GM23248 (cell line): Measurements from ENCODE around the gene THAP7. TPM values are rescaled to one million over a fixed set of nuclear protein-coding genes. Genes with fewer than 3 reads are reported as not detected.

Experiments used
- DNase-seq: peaks from one replicate; pipeline ENCODE4 v3.0.0-alpha.2; 2015
- H2AFZ ChIP-seq: fragments of 200-600 bp; sonication (generic); 2 replicates; pipeline ENCODE4 v1.6.1; 2016; ENCODE audit warnings: antibody characterized with exemption
- H3F3A ChIP-seq: fragments of 200-600 bp; sonication (generic); 2 replicates; pipeline ENCODE4 v1.6.1; 2016; ENCODE audit warnings: mild to moderate bottlenecking, antibody characterized with exemption, mixed run types; ENCODE audit not compliant: insufficient read depth
- H3K27ac ChIP-seq: fragments of 200-600 bp; sonication (generic); 2 replicates; pipeline ENCODE4 v1.5.1; 2016; ENCODE audit warnings: mild to moderate bottlenecking
- H3K27me3 ChIP-seq: fragments of 200-600 bp; sonication (generic); replicated peaks from 2 replicates; pipeline ENCODE4 v1.6.1; 2016; ENCODE audit warnings: mild to moderate bottlenecking; ENCODE audit not compliant: insufficient read depth
- H3K36me3 ChIP-seq: fragments of 200-600 bp; sonication (generic); 2 replicates; pipeline ENCODE4 v1.6.1; 2016; ENCODE audit warnings: low read depth, mild to moderate bottlenecking
- H3K4me1 ChIP-seq: fragments of 200-600 bp; sonication (generic); 2 replicates; pipeline ENCODE4 v1.6.1; 2016; ENCODE audit warnings: mild to moderate bottlenecking; ENCODE audit not compliant: insufficient read depth
- H3K4me2 ChIP-seq: fragments of 200-600 bp; sonication (generic); one replicate; pipeline ENCODE4 v1.6.1; 2016; ENCODE audit warnings: mild to moderate bottlenecking; ENCODE audit not compliant: unreplicated experiment
- H3K4me3 ChIP-seq: fragments of 200-600 bp; sonication (generic); 2 replicates; pipeline ENCODE4 v1.5.1; 2016; ENCODE audit warnings: mild to moderate bottlenecking
- H3K79me2 ChIP-seq: fragments of 200-600 bp; sonication (generic); 2 replicates; pipeline ENCODE4 v1.6.1; 2016; ENCODE audit warnings: mild to moderate bottlenecking; ENCODE audit not compliant: insufficient read depth
- H3K9ac ChIP-seq: fragments of 200-600 bp; sonication (generic); 2 replicates; pipeline ENCODE4 v1.6.1; 2016; ENCODE audit warnings: mild to moderate bottlenecking
- H3K9me2 ChIP-seq: fragments of 200-600 bp; sonication (generic); 2 replicates; pipeline ENCODE4 v1.6.1; 2016; ENCODE audit warnings: mixed run types, mild to moderate bottlenecking, moderate library complexity; ENCODE audit not compliant: insufficient read depth
- H3K9me3 ChIP-seq: fragments of 200-600 bp; sonication (generic); one replicate; pipeline ENCODE4 v1.6.1; 2017; ENCODE audit warnings: low read depth
- H4K20me1 ChIP-seq: fragments of 200-600 bp; sonication (generic); 2 replicates; pipeline ENCODE4 v1.6.0; 2016; ENCODE audit not compliant: insufficient read depth
- EZH2 ChIP-seq: fragments of 200-600 bp; sonication (generic); IDR thresholded peaks from 2 replicates; pipeline ENCODE4 v1.6.1; 2018; ENCODE audit warnings: antibody characterized with exemption, mild to moderate bottlenecking; ENCODE audit not compliant: insufficient read depth, poor library complexity, severe bottlenecking
- EZH2phosphoT487 ChIP-seq: fragments of 200-600 bp; sonication (generic); IDR thresholded peaks from 2 replicates; pipeline ENCODE4 v1.6.1; 2018; ENCODE audit warnings: antibody characterized with exemption, moderate library complexity, mild to moderate bottlenecking, low read depth; ENCODE audit not compliant: insufficient read depth
- WGBS, 2 experiments: methylation state at CpG; one replicate each; pipeline ENCODE4 v1.1.6; 2015 to 2017; ENCODE audit warnings: low lambda C conversion rate in 2 of 2, low coverage in 1 of 2; ENCODE audit errors: missing lambda C conversion rate in 2 of 2; 5-methylcytosine and 5-hydroxymethylcytosine counted together
- in situ Hi-C: fragments of 300-500 bp; cut with MboI; formaldehyde crosslinking; loops from 2 replicates; pipeline ENCODE4 v1.15.0; 2020
- polyA plus RNA-seq: library from polyadenylated mRNA; unstranded; fragments of >200 nt; fragmentation: Nextera tagmentation; extraction: Ambion mirVana; gene quantifications from 2 replicates; pipeline ENCODE4 v1.2.1, GENCODE V29; 2016
- total RNA-seq: library from RNA; depleted of rRNA; stranded (reverse); fragments of >200 nt; shearing (Covaris generic); gene quantifications from 2 replicates; pipeline ENCODE4 v1.2.3, GENCODE V29; 2014

The THAP7 gene
- total and polyA plus RNA-seq, 2 experiments from 2014 or later: 27.5 to 32.5 TPM

- in situ Hi-C loops: no loop called here
- no peak overlapping the region for H3K9ac ChIP-seq
- TF ChIP-seq EZH2phosphoT487: no peak
- TF ChIP-seq EZH2: no peak
- H3F3A ChIP-seq: peaks cover under 1% of the 10 kb centered on the region; the same call in 1 of the 2 replicates
- DNase-seq: no peak
- H3K79me2 ChIP-seq: no peaks in the 10 kb centered on the region
- 90 to 95% methylated on average over 7 of the region's 7 CpGs for WGBS, 2 experiments
- H3K36me3 ChIP-seq: no peaks in the 10 kb centered on the region
- H3K27me3 ChIP-seq: no peaks in the 10 kb centered on the region
- no peak overlapping the region for H2AFZ ChIP-seq
- no peaks in the 10 kb centered on the region for H3K9me2 ChIP-seq
- H3K4me1 ChIP-seq: peaks cover 29% of the 10 kb centered on the region
- H3K4me2 ChIP-seq: no peak overlapping the region
- H3K27ac ChIP-seq: no peak overlapping the region
- H4K20me1 ChIP-seq: no peaks in the 10 kb centered on the region
- no peak overlapping the region for H3K4me3 ChIP-seq
- H3K9me3 ChIP-seq: no peaks in the 10 kb centered on the region
Observed at GRCh38 chr22:21047730-21048129, 45.8 kb upstream of the THAP7 start.

- peaks cover 32% of the 10 kb centered on the region for H3K4me1 ChIP-seq
- H2AFZ ChIP-seq: no peak overlapping the region
- H3K9ac ChIP-seq: no peak overlapping the region
- H3K79me2 ChIP-seq: no peaks in the 10 kb centered on the region
- H3K36me3 ChIP-seq: no peaks in the 10 kb centered on the region
- no peak overlapping the region for H3K27ac ChIP-seq
- no peak overlapping the region for H3K4me2 ChIP-seq
- 78 to 81% methylated on average over 13 to 14 of the region's 14 CpGs for WGBS, 2 experiments
- no peaks in the 10 kb centered on the region for H3K9me2 ChIP-seq
- no peak for DNase-seq
- no peaks in the 10 kb centered on the region for H4K20me1 ChIP-seq
- in situ Hi-C loops: no loop called here
- no peak overlapping the region for H3K4me3 ChIP-seq
- no peaks in the 10 kb centered on the region for H3K9me3 ChIP-seq
- no peaks in the 10 kb centered on the region for H3K27me3 ChIP-seq
- peaks cover 6% of the 10 kb centered on the region; the same call in 1 of the 2 replicates for H3F3A ChIP-seq
- TF ChIP-seq EZH2 (no peak), EZH2phosphoT487 (no peak)
Observed at GRCh38 chr22:21047035-21047661, 45.2 kb upstream of the THAP7 start.

GRCh38 chr22:21045585-21046294 lies 43.8 kb upstream of the THAP7 start, which contains the start of gene LRRC74B:
Gene LRRC74B, plus strand, starts transcription at chr22:21045946. Its CDS starts 41 bp downstream, at chr22:21045987.
- no peaks in the 10 kb centered on the region for H3K9me3 ChIP-seq
- no peaks in the 10 kb centered on the region for H3K27me3 ChIP-seq
- peak within 1 kb of the TSS; percentile 88 for H3K27ac ChIP-seq
- WGBS, 2 experiments: 8 to 11% methylated on average over 43 to 44 of the region's 47 CpGs
- in situ Hi-C loops: no loop called here
- peak within 1 kb of the TSS; percentile 91 for H2AFZ ChIP-seq
- no peaks in the 10 kb centered on the region for H4K20me1 ChIP-seq
- peak; percentile 98 for DNase-seq
- H3K9me2 ChIP-seq: no peaks in the 10 kb centered on the region
- H3K4me3 ChIP-seq: peak within 1 kb of the TSS; percentile 72
- no peaks in the 10 kb centered on the region for H3K79me2 ChIP-seq
- peaks cover 9% of the 10 kb centered on the region; the same call in 1 of the 2 replicates for H3F3A ChIP-seq
- peak within 1 kb of the TSS; percentile 93 for H3K4me2 ChIP-seq
- TF ChIP-seq EZH2 (no peak), EZH2phosphoT487 (no peak)
- H3K36me3 ChIP-seq: no peaks in the 10 kb centered on the region
- peaks cover 30% of the 10 kb centered on the region for H3K4me1 ChIP-seq
- peak within 1 kb of the TSS; percentile 81 for H3K9ac ChIP-seq

- no peaks in the 10 kb centered on the region for H3K36me3 ChIP-seq
- peak overlapping the region; percentile 93 for H3K4me2 ChIP-seq
- H3K4me1 ChIP-seq: peaks cover 30% of the 10 kb centered on the region
- peaks cover 9% of the 10 kb centered on the region; the same call in 1 of the 2 replicates for H3F3A ChIP-seq
- H3K27me3 ChIP-seq: no peaks in the 10 kb centered on the region
- no peaks in the 10 kb centered on the region for H3K9me3 ChIP-seq
- peak; percentile 86 for DNase-seq
- TF ChIP-seq EZH2 (no peak), EZH2phosphoT487 (no peak)
- H3K9ac ChIP-seq: peak overlapping the region; percentile 81
- peak overlapping the region; percentile 91 for H2AFZ ChIP-seq
- no peaks in the 10 kb centered on the region for H3K9me2 ChIP-seq
- peak overlapping the region; percentile 72 for H3K4me3 ChIP-seq
- H3K27ac ChIP-seq: peak overlapping the region; percentile 88
- in situ Hi-C loops: no loop called here
- no peaks in the 10 kb centered on the region for H4K20me1 ChIP-seq
- H3K79me2 ChIP-seq: no peaks in the 10 kb centered on the region
- WGBS, 2 experiments: 1 to 3% methylated on average over 15 of the region's 15 CpGs
Observed at GRCh38 chr22:21044931-21045584, 43.1 kb upstream of the THAP7 start.
